KG1 (cell line): ENCODE measurements around the gene KCNJ12.
"Not testable (repeated sequence)": the region's sequence is repeated elsewhere in the genome, so short reads cannot be mapped to it uniquely, and the experiment has no call there.

ENCODE experiments used
- DNase-seq: peaks from one replicate; lab custom pipeline; 2025; lab: John Stamatoyannopoulos, UW

Gene KCNJ12

GRCh38 chr17:21387616-21388015 lies 11.5 kb downstream of the KCNJ12 start:
- DNase-seq = no peak

- no peak for DNase-seq
Measured at GRCh38 chr17:21388066-21388465, 11.9 kb downstream of the KCNJ12 start.

- DNase-seq = no peak
Measured at GRCh38 chr17:21388944-21389343, 12.8 kb downstream of the KCNJ12 start.

GRCh38 chr17:21389394-21389793 lies 13.2 kb downstream of the KCNJ12 start:
- no peak for DNase-seq

GRCh38 chr17:21390294-21390693 lies 14.1 kb downstream of the KCNJ12 start:
- no peak for DNase-seq

- no peak for DNase-seq
Measured at GRCh38 chr17:21392266-21392665, 16.1 kb downstream of the KCNJ12 start.

GRCh38 chr17:21394265-21394664 lies 18.1 kb downstream of the KCNJ12 start:
- no peak for DNase-seq

GRCh38 chr17:21395764-21396163 lies 19.6 kb downstream of the KCNJ12 start:
- DNase-seq = no peak

GRCh38 chr17:21396237-21396636 lies 20.1 kb downstream of the KCNJ12 start:
- no peak for DNase-seq

- DNase-seq = no peak
Measured at GRCh38 chr17:21397341-21398190, 21.4 kb downstream of the KCNJ12 start.

GRCh38 chr17:21399474-21400186 lies 23.5 kb downstream of the KCNJ12 start:
- no peak for DNase-seq

GRCh38 chr17:21400187-21400569 lies 24.0 kb downstream of the KCNJ12 start:
- DNase-seq = not testable (repeated sequence)

GRCh38 chr17:21400816-21401593 lies 24.8 kb downstream of the KCNJ12 start:
- DNase-seq = no peak

GRCh38 chr17:21402166-21402571 lies 26.0 kb downstream of the KCNJ12 start:
- not testable (repeated sequence) for DNase-seq

- not testable (repeated sequence) for DNase-seq
Measured at GRCh38 chr17:21402926-21403325, 26.8 kb downstream of the KCNJ12 start.

GRCh38 chr17:21404106-21404505 lies 27.9 kb downstream of the KCNJ12 start:
- not testable (repeated sequence) for DNase-seq

GRCh38 chr17:21404539-21404938 lies 28.4 kb downstream of the KCNJ12 start:
- DNase-seq = not testable (repeated sequence)

- not testable (repeated sequence) for DNase-seq
Measured at GRCh38 chr17:21404956-21405731, 29.0 kb downstream of the KCNJ12 start.

GRCh38 chr17:21405904-21406400 lies 29.8 kb downstream of the KCNJ12 start:
- not testable (repeated sequence) for DNase-seq

- DNase-seq = not testable (repeated sequence)
Measured at GRCh38 chr17:21406616-21407404, 30.7 kb downstream of the KCNJ12 start.

GRCh38 chr17:21407752-21408151 lies 31.6 kb downstream of the KCNJ12 start:
- DNase-seq = not testable (repeated sequence)
